CD4-positive, alpha-beta T cell (primary cell): ENCODE measurements around the gene CDH13. TPM values are rescaled to one million over a fixed set of nuclear protein-coding genes. Genes with fewer than 3 reads are reported as not detected.

Source experiments
- ATAC-seq: fragments of 200-7000 bp; cut with Tn5 transposase; one replicate; pipeline ENCODE4 v1.10.0; 2022; ENCODE audit warnings: mild to moderate bottlenecking; ENCODE audit not compliant: poor library complexity
- CTCF ChIA-PET: fragments of 350-600 bp; sonication (Branson Sonifier 250); formaldehyde crosslinking; loops from one replicate; lab custom pipeline; 2021; ENCODE audit warnings: antibody characterized with exemption, inconsistent platforms; lab: Charles Lee
- POLR2A ChIA-PET: fragments of 350-600 bp; sonication (Branson Sonifier 250); formaldehyde crosslinking; loops from one replicate; lab custom pipeline; 2021; ENCODE audit warnings: antibody characterized with exemption, inconsistent platforms; lab: Charles Lee
- DNase-seq, 14 experiments: peaks; one replicate each; pipeline ENCODE4 v3.0.0-alpha.2; 2013 to 2020; ENCODE audit warnings: mixed read lengths in 2 of 14
- H3K27ac ChIP-seq, 2 donors: one replicate each; pipeline versions ENCODE4 v1.5.1 to v1.7.0; 2013; ENCODE audit warnings: low read length in 2 of 2, low read depth in 1 of 2, mild to moderate bottlenecking in 1 of 2
- H3K27me3 ChIP-seq, 2 experiments: 1 replicate in 1 of 2; 2 replicates in 1 of 2; pipeline versions ENCODE4 v1.6.1 to v1.7.0; 2013; ENCODE audit warnings: low read length in 2 of 2, control low read depth in 1 of 2, mild to moderate bottlenecking in 1 of 2, moderate library complexity in 1 of 2; ENCODE audit not compliant: insufficient read depth in 2 of 2, control insufficient read depth in 1 of 2
- H3K36me3 ChIP-seq: one replicate; pipeline ENCODE4 v1.6.1; 2013; ENCODE audit warnings: low read length, control low read depth; ENCODE audit not compliant: insufficient read depth
- H3K4me1 ChIP-seq: one replicate; pipeline ENCODE4 v1.6.1; 2013; ENCODE audit warnings: low read length, control low read depth; ENCODE audit not compliant: insufficient read depth
- H3K4me3 ChIP-seq: one replicate; pipeline ENCODE4 v1.5.1; 2013; ENCODE audit warnings: mild to moderate bottlenecking, low read length, moderate library complexity
- H3K9me3 ChIP-seq, 2 experiments: 1 replicate in 1 of 2; 2 replicates in 1 of 2; pipeline versions ENCODE4 v1.6.1 to v1.7.0; 2013; ENCODE audit warnings: low read length in 2 of 2, mild to moderate bottlenecking in 2 of 2, control low read depth in 1 of 2, moderate library complexity in 1 of 2; ENCODE audit not compliant: control insufficient read depth in 1 of 2, insufficient read depth in 1 of 2
- H3K27ac Mint-ChIP-seq: one replicate; pipeline ENCODE4 v1.8.0; 2020; ENCODE audit warnings: mixed read lengths
- H3K27me3 Mint-ChIP-seq: one replicate; pipeline ENCODE4 v1.8.0; 2021; ENCODE audit warnings: mixed read lengths
- H3K36me3 Mint-ChIP-seq: one replicate; pipeline ENCODE4 v1.8.0; 2021; ENCODE audit warnings: low read depth, mixed read lengths
- H3K4me1 Mint-ChIP-seq: one replicate; pipeline ENCODE4 v1.8.0; 2021; ENCODE audit warnings: low read depth, mixed read lengths
- H3K4me3 Mint-ChIP-seq: one replicate; pipeline ENCODE4 v1.8.0; 2020; ENCODE audit warnings: mild to moderate bottlenecking, mixed read lengths
- H3K9me3 Mint-ChIP-seq: one replicate; pipeline ENCODE4 v1.8.0; 2020; ENCODE audit warnings: mixed read lengths
- CTCF ChIP-seq: fragments of 200-600 bp; IDR thresholded peaks from one replicate; pipeline ENCODE4 v1.8.0; 2022; ENCODE audit warnings: antibody characterized with exemption, mild to moderate bottlenecking
- intact Hi-C, 2 experiments: fragments of 100-400 bp; cut with DNase I in 1 of 2; cut with micrococcal nuclease in 1 of 2; formaldehyde crosslinking; loops; one replicate each; pipeline versions ENCODE4 v1.15.1 to v1.9.0; 2023 to 2025; cut with DNase I, micrococcal nuclease
- total RNA-seq, 174 experiments: library from RNA in 2 of 174; stranded (reverse) in 2 of 174; gene quantifications; one replicate each; pipeline ENCODE4 v1.2.3 and lab custom pipeline; 2021 to 2026

The CDH13 gene
- total RNA-seq, 2 experiments from 2014 or later = not detected

DNA sequence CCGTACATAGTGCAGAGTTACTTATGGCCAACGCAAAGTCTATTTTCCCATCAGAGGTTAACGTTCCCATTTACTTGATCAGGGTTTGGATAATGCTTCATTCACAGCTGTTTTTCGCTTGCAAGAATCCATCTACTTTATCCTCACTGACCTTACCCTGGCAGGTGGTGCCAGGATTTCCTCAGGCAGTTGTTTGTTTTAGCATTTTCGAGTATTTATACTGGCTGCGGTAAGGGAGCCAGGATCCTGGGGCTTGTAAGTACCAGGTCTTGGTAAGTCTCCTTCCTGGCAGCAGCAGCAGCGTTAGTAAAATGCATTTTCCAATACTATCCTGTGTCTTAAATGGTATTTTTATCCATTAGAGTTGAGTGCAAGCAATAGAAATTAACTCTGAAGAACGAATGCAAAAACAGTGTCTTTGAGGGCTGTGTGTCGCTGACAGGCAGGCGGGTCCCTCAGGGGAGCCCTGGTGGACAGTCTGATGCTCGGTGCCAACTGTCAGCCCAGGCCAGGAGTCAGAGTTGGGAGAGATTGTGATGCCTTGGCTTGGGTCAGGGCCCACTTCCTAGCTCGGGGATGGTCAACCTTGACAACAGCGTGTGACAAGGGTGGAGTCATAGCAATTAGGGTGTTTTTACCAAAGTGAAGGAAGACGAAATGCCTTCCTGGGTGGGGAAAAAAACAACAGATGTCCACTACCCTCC is 1088.6 kb downstream of the CDH13 start:
- H3K4me1 Mint-ChIP-seq = no peaks in the 10 kb centered on the region
- intact Hi-C loops = no loop called here
- Histone ChIP-seq H3K9me3 (peaks cover 0 to 9% of the 10 kb centered on the region in 2 experiments), H3K27me3 (peaks cover 0 to 5% of the 10 kb centered on the region in 2 experiments), H3K4me3 (no peak overlapping the region), H3K27ac (no peak overlapping the region), H3K36me3 (no peaks in the 10 kb centered on the region), H3K4me1 (no peaks in the 10 kb centered on the region)
- no peak overlapping the region for H3K27ac Mint-ChIP-seq
- H3K4me3 Mint-ChIP-seq = no peak overlapping the region
- peaks cover 21% of the 10 kb centered on the region for H3K27me3 Mint-ChIP-seq
- no peak for TF ChIP-seq CTCF
- ChIA-PET CTCF (no interaction called here), POLR2A (no interaction called here)
- DNase-seq (no peak), ATAC-seq (no peak)
- H3K36me3 Mint-ChIP-seq = no peaks in the 10 kb centered on the region
- H3K9me3 Mint-ChIP-seq = no peaks in the 10 kb centered on the region

DNA sequence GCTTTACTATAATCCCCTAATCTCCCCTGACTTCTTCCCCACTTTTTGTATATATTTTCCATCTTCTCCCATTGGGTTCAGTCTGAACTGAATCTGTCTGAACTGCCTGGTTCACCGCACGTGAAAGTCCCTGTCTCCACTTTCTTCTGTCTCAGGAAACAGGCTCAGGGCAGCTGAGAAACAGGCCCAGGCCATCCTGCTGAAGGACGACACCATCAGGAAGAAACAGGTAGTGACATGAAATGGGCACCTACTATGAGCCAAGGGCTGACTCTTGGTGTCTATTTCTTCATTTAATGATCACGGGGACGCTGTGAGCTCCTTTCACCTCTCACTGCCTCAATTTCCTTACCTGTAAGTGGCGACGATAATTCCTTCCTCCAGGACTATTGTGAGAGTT is 1090.5 kb downstream of the CDH13 start:
- no peak for TF ChIP-seq CTCF
- H3K36me3 ChIP-seq = no peaks in the 10 kb centered on the region
- H3K27ac ChIP-seq = no peak overlapping the region
- H3K4me3 ChIP-seq = no peak overlapping the region
- H3K27me3 Mint-ChIP-seq = peaks cover 14% of the 10 kb centered on the region
- DNase-seq (no peak), ATAC-seq (no peak)
- ChIA-PET POLR2A (no interaction called here), CTCF (no interaction called here)
- no peaks in the 10 kb centered on the region for H3K9me3 Mint-ChIP-seq
- no peak overlapping the region for H3K4me3 Mint-ChIP-seq
- no peaks in the 10 kb centered on the region for H3K4me1 Mint-ChIP-seq
- intact Hi-C loops = no loop called here
- H3K36me3 Mint-ChIP-seq = no peaks in the 10 kb centered on the region
- no peak overlapping the region for H3K27ac Mint-ChIP-seq
- H3K4me1 ChIP-seq = no peaks in the 10 kb centered on the region
- H3K9me3 ChIP-seq = peaks cover 0 to 9% of the 10 kb centered on the region in 2 experiments
- H3K27me3 ChIP-seq = peaks cover 0 to 9% of the 10 kb centered on the region in 2 experiments

GRCh38 chr16:83717814-83718213 is 1091.0 kb downstream of the CDH13 start:
- H3K27ac Mint-ChIP-seq = no peak overlapping the region
- H3K27me3 ChIP-seq = peaks cover 0 to 9% of the 10 kb centered on the region in 2 experiments
- intact Hi-C loops = no loop called here
- peaks cover 14% of the 10 kb centered on the region for H3K27me3 Mint-ChIP-seq
- TF ChIP-seq CTCF = no peak
- no peak for ATAC-seq
- H3K4me3 ChIP-seq = no peak overlapping the region
- H3K36me3 Mint-ChIP-seq = no peaks in the 10 kb centered on the region
- H3K4me1 Mint-ChIP-seq = no peaks in the 10 kb centered on the region
- no peaks in the 10 kb centered on the region for H3K4me1 ChIP-seq
- ChIA-PET CTCF (no interaction called here), POLR2A (no interaction called here)
- no peak for DNase-seq
- H3K27ac ChIP-seq = no peak overlapping the region
- no peaks in the 10 kb centered on the region for H3K36me3 ChIP-seq
- H3K9me3 ChIP-seq = peaks cover 0 to 9% of the 10 kb centered on the region in 2 experiments
- no peak overlapping the region for H3K4me3 Mint-ChIP-seq
- H3K9me3 Mint-ChIP-seq = no peaks in the 10 kb centered on the region
